ENCODE results near the gene PSAPL1.

PSAPL1 gene

DNA sequence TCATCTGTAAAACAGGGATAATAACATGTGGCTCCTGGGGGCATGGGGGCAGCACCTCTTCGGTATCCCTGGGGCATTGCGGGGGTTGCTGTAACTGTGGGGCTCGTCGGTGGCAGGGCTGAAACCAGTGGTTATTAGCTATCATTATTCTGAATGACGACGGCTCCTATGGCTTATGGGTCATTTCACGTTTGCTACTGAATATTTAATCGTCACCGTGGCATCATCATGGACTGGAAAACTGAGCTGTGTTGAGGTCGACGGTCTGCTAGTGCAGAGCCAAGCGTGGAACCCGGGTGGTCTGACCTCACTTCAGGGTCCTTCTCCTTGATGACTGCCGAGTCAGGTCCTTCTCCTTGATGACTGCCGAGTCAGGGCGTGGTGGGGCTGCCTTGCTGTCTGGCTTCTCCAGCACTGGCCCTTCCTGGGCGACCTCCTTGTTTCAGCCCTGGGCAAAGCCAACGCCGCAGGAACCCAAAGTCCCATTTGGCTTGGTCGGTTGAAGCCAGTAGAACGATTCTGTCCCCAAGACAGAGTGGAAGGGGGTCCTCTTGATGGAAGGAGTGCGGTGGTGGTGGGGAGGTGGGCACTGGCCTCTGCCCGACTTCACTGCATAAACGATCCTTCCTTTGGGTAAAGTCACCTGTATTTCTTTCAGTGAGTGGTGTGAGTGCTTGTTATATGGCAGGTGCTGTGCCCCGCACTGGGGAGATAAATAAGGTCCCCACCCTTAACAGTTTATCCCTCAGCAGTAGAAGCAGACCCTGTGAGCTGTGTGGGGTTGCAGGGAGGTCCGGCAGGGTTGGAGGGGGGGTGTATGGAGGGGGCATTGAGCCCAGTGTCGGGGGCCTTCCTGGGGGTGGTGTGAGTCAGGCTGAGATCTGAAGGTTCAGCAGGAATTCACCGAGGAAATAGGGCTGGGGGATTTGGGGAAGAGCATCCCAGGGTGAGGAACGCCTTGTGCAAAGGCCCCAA is 40.8 kb downstream of the PSAPL1 start:
- no peak for DNase-seq

DNA sequence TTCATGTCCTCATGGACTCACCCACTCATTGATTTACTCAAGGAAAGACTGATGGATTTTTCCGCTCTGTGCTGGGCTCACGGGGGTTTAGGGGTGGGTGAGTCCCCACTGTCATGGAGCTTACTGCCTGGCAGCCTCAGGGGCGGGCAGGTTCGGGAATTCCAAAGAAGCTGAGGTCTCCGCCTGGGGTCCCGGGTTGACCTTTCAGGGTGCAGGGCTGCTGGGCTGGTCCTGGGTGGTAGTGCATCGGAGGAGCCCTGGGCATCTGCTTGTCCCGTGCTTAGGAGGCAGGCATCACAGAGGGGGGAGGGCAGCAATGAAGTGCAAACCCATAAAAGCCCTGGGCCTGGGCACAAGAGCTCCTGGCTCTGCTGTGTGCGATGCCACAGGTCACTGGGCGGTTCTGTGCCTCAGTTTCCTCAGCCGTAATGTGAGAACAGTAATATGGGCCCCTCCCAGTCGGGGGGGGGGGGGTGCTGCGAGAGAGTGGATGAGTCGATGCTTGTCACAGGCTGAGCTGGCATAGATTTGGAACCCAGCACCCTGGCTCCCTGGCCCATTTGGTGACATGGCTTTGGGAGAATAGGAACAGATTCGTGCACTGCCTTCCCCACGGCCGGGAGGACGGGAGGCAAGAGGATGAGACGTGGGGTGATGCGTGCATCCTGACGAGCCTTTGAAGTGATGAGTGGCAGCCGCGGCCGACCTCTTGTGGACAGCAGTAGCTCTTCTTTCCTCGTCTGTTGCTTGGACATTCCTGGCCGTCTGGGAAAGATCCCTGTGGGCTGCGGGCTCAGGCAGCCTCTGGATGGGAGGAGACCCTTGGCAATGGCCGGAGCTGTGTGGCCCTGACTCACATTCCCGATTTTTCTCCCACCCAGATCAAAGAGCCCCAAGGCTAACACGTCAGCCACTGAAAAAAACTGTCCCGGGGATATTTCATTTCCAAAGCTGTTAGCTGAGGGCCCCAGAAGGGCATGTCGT is 42.0 kb downstream of the PSAPL1 start:
- no peak for DNase-seq

DNA sequence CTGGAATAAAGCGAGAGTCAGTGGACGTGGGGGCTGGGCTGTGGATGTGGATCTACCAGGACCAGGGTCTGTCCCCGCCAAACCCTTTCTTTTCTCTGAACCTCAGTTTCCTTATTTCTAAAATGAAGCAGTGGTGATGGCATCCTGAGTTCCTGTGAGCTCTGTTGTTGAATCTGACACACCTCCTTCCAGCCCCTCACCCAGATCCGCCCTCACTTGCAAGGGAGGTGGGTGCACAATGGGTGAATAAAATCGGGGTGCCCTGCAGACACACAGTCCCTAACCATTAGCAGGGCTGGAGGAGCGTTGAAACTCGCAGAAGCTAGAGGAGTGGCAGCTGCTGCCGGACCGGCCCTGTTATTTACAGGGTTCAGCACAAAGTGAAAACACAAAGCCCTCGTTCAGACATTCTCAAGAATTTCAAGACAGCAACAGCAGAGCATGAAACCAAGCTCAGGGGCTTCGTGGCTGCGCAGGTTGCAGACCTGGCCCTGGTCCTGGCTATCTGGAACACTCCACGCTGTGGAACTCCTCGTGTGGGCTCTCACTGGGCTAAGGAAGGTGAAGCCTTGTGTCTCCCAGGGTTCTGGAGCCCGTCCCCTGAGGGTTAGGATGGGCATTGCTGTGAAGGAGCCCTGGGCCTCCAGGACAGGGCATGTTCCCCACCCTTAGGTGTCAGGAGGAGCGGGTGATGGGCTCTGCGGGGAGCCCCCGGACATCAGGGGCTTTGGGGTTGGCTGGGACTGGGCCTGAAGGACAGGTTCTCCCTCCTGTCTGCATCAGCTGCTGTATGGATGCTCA is 42.9 kb downstream of the PSAPL1 start:
- DNase-seq: no peak

DNA sequence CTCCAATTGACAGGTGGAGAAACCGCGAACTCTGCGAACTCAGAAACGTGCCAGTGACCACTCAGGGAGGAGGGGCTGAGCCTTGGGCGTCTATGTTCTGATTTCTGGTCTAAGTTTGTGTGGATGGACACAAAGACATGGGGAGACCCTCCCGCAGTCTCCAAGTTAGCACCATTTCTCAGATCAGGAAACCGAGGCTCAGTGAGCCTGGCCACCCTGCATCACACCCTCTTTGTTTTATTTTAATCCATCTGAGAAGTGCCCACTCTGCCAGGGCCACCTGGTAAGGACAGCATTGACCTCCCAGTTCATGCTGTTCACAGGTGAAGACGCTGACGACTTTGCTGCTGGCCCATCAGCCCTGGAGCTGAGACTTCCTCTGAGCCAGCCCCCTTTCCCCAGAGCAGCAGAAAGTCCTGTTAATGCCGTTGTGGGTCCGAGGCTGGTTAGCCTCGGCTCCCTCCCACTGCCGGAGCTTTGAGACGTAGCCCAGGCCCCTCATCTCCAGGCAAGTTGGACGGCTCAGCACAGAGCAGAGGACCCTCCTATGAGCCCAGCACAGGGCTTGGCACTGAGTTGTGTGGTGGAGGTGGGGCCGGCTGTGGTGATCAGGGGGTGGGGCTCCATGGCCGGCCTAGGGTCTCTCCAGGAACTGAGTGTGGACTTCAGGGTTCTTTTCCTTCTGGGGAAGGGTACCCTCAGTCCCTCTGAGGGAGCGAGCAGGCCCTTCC is 43.7 kb downstream of the PSAPL1 start:
- DNase-seq: no peak

DNA sequence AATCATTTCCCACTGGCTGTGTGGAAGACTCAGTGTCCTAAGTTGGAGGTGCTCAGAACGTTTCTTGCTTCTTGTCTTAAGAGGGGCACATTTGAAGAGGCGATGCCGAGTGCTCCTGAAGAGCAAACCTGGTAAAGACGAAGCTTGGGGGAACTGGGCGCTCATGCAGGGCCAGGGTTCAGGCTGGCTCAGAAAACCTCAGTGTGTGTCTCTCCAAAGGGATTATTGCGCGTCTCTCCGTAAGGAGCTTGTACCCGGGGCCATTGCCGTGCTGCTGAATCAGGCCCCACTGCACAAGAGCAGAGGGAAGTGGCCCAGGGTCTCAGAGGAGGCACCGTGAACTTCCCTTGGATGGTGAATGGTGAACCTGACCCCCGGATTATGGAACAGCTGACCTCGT is 44.4 kb downstream of the PSAPL1 start:
- DNase-seq: no peak

DNA sequence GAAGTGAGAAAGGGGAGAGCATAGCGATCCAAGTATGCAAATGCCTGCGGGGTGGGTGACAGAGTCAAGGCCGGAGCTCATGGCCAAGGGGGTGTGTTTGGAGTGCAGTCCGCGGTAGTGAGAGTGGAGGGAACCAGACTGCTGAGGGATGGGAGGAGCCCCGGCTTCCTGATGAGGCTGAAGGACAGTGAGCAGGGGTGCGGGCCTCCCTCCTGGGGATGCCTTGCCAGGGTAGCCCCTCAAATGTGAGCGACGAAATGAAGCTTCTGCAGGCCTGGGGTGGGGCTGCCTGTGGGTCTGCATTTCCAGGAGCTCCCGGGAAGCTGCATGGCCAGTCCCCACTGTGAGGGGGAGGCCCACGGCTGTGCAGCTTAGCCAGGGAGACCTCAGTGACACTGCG is 45.0 kb downstream of the PSAPL1 start:
- DNase-seq: no peak

DNA sequence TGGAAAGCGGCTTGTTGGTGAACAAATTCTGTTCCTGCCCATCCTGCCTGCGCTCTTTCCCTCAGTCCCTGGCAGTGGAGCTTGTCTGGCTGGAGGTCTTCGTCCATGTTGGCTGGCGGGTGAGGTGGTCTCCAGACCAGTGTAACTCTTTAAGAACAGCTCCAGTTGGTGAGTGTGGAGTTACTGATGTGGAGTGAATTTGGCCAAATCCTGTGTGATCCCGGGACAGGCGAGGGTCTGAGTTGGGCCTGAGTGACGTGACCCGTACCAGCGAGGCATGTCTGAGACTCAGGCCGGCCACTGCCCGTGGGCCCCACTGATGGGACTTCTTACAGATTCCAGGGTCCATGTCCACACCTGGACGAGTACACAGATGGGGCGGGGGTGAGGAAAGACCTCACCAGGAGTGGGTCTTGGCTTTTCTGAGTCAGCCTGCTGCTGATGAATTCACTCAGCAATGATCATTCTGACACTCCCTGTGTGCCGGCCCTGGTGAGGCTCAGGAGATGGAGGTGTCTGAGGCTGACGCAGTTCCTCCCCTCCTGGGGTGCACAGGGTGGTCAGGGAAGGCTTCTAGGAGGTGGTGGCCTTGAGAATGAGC is 45.5 kb downstream of the PSAPL1 start:
- DNase-seq: no peak

DNA sequence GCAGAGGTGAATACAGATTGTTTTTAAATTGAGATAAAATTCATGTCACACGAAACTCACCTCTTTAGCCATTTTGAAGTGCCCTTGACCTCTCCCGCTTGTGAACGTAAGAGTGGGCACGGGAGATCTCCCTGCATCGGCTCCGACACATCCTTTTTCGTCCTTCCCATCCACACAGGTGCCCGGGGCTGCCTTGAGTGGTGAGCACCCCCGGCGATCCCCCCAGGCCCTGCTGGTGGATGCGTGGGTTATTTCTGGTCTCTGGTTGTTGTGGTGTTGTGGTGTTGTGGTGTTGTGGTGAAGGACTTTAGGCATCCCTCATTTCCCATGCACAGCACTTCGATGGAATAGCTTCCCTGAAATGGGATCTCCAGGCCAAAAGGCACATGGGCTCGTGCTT is 46.1 kb downstream of the PSAPL1 start:
- DNase-seq: no peak

DNA sequence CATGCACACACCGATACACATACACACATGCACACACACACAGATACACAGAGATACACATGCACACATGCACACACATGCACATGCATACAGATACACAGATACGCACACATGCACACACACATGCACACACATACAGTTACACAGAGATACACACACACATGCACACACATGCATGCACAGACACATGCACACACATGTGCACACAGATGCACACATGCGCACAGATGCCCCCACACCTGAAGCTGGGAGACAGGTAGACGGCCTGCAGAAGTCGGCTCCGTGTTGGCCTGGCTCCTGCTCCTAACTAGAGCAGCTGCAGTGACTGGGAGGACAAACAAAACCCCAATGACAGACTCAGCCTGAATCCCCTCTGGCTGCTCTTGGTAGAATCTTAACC is 46.8 kb downstream of the PSAPL1 start:
- no peak for DNase-seq

DNA sequence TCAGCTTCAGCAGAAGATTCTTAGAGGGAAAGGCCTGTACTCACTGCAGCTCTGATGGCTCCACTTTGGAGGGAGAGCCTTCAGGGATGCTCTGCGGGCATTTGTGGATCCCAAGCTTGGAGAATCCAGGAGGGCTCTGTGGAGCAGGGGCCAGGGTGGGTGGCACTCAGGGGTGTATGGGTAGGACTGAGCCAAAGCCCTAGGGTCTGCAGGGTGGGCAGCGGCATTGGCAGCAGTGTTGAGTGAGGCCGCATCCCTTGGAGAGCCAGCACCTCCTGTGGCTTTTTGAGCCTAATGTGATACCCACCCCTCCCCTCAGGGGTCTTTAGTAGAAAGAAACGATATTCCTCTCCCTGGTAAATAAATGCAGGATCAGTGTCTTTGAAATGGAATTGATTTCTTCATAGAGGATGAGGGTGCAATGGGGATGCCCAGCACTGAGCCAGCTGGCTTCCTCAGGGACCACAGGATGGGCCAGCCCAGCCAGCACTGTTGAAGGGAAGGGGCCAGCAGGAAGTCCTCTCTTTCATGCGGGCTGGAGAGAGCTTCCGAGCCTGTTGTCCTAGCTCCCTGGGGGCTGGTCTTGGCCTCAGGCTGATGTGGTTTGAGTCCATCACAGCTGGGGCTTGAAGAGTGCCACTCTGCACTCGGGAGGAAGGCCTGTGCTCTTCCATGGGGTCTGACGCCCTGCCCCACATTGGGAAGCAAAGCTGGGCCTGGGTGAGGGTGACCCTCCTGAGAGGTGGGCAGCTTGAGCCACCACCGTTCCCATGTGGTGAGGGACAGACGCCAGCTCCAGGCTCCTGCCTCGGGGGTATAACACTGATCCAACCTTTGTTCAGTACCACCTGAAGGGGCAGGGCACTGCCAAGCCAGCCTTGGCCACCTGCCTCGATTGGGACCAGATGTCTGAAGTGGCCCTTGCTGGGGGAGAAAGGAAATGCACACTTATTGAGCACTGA is 49.5 kb downstream of the PSAPL1 start:
- DNase-seq: no peak

DNA sequence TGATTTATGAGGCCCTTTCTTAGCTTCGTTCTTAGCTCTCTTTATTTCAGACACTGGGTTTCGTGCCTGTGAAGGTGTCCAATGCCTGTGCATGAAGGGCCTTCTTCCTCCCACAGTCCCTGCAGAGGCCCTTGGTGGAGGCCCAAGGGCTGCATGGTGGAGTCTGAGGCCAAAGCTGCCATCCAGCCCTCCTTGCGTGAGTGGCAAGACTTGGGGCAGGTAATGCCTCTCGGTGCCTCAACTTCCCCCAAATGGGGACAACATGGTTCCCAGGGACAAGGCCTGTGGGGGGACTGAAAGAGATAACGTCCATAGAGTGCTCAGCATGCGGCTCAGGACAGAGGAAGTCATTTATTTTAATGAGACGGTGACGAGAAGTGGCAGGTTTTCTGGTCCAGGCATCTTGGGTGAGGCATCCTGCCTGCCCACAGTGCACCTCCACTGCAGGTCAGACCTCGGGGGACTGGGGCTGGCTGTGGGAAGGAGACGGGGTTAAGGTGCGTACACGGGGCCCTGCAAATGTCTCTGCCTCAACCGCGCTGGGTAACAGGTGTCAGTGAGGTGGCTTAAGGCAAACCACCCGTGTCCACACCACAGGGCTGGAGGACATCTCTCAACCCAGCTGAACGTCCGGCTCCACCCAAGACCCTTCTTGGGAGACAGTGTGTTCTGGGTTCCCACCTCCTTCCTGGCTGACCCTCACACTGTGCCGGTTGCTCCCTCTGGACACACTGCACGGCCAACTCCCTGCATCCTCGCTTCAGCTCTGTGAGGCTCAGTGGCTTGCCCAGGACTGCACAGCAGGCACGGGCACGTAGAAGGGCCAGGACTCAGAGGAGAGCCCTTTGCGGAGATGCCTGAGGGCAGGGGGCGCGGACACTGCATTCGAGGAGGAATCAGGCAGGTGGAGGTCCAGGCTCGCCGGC is 50.5 kb downstream of the PSAPL1 start:
- DNase-seq: no peak

DNA sequence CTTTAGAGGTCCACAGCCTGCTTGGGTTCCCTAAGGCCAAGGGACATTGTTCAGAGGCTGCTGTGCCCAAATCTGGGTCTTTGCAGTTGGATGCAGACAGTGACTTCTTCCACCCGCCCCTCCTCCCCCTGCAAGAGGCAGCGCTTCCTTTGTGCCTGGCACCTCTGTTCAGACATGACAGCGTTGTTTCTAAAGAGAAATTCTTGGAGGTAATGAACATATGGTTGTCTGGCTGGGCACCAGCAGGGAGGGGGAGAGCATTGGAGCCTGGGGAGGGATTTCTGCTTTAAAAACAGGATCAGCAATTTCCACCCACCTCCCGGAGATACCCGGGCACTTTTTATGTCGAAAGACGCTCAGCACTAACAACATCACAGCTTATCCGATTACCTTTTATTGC is 51.5 kb downstream of the PSAPL1 start:
- peak; percentile 74 for DNase-seq

DNA sequence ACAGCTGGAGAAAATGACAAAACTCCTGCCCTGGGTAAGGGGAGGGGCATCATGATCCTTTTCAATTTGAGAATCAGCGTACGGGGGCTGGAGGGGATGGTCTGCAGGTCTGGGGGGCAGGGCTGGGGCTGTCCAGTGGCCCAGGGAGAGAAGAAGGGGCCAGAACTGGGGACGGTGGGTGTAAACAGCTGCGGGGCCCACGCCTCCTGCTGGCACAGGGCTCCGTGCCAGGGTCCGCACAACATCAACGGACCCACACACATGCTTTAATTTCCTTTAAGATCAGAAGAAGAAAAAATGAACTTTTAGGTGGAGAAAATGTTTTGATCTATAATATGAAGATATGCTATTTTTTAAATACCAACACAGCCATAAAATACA is 52.1 kb downstream of the PSAPL1 start:
- DNase-seq: no peak

DNA sequence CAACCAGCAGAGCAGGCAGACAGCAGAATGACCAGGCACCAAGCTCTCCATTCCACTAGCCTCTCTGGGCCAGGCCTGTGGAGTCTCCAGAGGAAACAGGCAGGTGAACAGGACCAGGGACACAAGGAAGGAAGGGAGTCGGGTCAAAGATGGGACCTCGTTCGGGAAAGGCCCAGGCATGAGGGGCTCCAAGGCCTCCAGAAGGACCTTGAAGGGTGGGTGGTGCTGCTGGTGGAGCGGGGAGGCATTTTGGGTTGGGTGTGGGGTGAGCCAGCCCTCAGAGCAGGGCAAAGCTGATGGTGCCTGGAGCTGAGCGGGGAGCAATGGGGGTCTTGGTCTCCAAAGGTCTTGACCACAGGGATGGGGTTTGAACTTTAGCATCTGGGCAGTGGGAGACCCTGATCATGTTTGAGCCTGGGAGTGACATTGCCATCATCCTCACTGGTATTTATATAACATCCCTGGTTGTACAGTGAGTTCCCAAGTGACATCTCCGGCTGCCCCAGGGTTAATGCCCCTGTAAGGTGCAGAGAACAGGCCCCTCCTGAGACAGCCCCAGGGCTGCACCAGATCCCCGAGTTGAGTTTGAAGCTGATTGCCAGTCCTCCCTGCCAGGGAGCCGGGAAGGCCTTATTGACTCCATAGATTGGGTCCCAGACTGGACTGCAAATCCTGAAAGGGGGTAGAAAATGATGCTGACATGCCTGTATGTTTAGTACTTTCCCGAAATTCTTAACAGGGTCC is 52.7 kb downstream of the PSAPL1 start:
- no peak for DNase-seq

DNA sequence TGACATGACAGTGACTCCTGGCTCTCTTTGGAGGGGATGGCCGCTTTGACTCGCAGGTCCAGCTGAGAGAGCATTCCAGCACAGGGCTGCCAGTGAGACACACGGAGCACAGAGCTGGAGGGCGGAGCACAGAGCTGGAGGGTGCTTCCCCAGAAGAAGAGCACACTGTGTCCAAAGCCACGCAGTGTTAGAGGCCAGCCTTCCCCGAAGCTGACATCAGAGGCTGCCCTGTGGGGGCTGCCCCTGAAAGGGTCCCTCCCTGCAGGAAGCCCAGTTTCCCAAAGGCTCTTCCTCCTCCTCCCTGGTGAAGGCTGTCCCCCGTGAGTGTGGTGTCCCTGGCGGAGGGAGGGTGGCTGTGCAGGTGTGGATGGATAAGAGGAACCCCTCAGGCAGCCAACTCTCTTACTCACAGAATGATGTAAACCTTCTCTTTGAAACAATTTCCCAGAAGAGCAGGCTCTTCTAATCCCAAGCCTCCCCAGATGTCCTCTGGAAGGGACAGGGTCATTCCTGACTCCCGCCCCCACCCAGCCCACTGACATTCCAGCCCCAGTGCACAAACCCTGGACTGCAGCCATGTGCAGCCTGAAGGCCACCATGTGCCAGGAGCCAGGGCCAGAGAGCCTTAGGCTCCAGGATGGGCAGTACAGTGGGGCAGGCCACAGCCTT is 53.4 kb downstream of the PSAPL1 start:
- no peak for DNase-seq

All from NCI-H524 treated with DMSO at 0.1 percent for 48 hours (cell line).